RWPE2 (cell line): ENCODE measurements around the gene MAN1C1.
"Not testable (repeated sequence)": the region's sequence is repeated elsewhere in the genome, so short reads cannot be mapped to it uniquely, and the experiment has no call there.

Source experiments
- ATAC-seq: fragments of 200-7000 bp; cut with Tn5 transposase; 3 replicates; pipeline ENCODE4 v1.9.1; 2021; ENCODE audit warnings: low read depth
- DNase-seq: peaks from one replicate; pipeline ENCODE4 v3.0.0-alpha.2; 2020; ENCODE audit warnings: low spot score
- H3K27ac ChIP-seq: fragments of 450-650 bp; 2 replicates; pipeline ENCODE4 v1.5.1; 2017; ENCODE audit warnings: mild to moderate bottlenecking; ENCODE audit not compliant: poor library complexity, severe bottlenecking
- H3K27me3 ChIP-seq: fragments of 250-450 bp; sonication (Bioruptor Pico); 2 replicates; pipeline ENCODE4 v1.5.1; 2021; ENCODE audit warnings: mild to moderate bottlenecking, moderate library complexity; ENCODE audit not compliant: insufficient read depth, poor library complexity, severe bottlenecking
- H3K36me3 ChIP-seq: fragments of 250-450 bp; sonication (Bioruptor Pico); 2 replicates; pipeline ENCODE4 v1.5.1; 2020; ENCODE audit warnings: low read depth, mild to moderate bottlenecking, moderate library complexity
- H3K4me1 ChIP-seq: fragments of 250-450 bp; sonication (Bioruptor Pico); 2 replicates; pipeline ENCODE4 v1.5.1; 2021; ENCODE audit warnings: mild to moderate bottlenecking, moderate library complexity; ENCODE audit not compliant: insufficient read depth, poor library complexity, severe bottlenecking
- H3K4me3 ChIP-seq: fragments of 250-450 bp; sonication (Bioruptor Pico); 2 replicates; pipeline ENCODE4 v1.5.1; 2021; ENCODE audit warnings: mild to moderate bottlenecking, moderate library complexity; ENCODE audit not compliant: severe bottlenecking
- H3K9me3 ChIP-seq: fragments of 250-450 bp; sonication (Bioruptor Pico); 2 replicates; pipeline ENCODE4 v1.5.1; 2021; ENCODE audit warnings: mild to moderate bottlenecking, moderate library complexity; ENCODE audit not compliant: severe bottlenecking
- TF ChIP-seq, protein P1 (sequence below): fragments of 450-650 bp; IDR thresholded peaks from one replicate; pipeline ENCODE4 v1.5.1; 2017; ENCODE audit warnings: mild to moderate bottlenecking, moderate library complexity; ENCODE audit not compliant: poor library complexity, severe bottlenecking

MAN1C1 gene

DNA sequence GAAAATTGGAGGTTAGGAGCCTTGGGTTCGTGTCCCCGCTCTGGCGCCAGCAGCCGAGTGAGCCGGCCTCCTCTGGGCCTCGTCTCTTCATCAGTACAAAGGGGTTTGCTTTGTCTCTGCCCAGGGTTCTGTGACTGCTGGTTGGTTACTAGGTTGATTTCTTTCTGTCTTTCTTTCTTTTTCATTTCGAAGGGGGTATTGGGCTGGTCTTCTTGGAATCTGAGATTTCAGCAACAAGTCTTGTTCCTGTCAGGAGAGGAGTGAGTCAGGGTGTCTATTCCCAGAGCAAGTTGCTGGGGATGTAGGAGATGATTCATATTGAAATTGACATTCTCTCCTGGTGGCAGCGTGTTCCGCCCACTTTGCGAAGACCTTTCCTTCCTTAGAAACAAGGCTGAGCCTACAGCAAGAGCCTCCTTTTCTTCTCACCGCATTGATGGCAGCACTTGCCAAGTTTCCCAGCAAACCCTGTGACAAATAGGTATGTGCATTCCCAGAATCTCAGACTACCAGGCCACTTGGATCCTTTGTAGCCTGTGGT is 79.2 kb downstream of the MAN1C1 start:
- DNase-seq (no peak), ATAC-seq (peak; percentile 90)
- Histone ChIP-seq H3K36me3 (no peaks in the 10 kb centered on the region), H3K4me1 (peaks cover 10% of the 10 kb centered on the region), H3K9me3 (no peaks in the 10 kb centered on the region), H3K27me3 (no peaks in the 10 kb centered on the region), H3K4me3 (no peak overlapping the region), H3K27ac (peak overlapping the region; percentile 43)
- TF ChIP-seq, protein P1, sequence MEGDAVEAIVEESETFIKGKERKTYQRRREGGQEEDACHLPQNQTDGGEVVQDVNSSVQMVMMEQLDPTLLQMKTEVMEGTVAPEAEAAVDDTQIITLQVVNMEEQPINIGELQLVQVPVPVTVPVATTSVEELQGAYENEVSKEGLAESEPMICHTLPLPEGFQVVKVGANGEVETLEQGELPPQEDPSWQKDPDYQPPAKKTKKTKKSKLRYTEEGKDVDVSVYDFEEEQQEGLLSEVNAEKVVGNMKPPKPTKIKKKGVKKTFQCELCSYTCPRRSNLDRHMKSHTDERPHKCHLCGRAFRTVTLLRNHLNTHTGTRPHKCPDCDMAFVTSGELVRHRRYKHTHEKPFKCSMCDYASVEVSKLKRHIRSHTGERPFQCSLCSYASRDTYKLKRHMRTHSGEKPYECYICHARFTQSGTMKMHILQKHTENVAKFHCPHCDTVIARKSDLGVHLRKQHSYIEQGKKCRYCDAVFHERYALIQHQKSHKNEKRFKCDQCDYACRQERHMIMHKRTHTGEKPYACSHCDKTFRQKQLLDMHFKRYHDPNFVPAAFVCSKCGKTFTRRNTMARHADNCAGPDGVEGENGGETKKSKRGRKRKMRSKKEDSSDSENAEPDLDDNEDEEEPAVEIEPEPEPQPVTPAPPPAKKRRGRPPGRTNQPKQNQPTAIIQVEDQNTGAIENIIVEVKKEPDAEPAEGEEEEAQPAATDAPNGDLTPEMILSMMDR: no peak

DNA sequence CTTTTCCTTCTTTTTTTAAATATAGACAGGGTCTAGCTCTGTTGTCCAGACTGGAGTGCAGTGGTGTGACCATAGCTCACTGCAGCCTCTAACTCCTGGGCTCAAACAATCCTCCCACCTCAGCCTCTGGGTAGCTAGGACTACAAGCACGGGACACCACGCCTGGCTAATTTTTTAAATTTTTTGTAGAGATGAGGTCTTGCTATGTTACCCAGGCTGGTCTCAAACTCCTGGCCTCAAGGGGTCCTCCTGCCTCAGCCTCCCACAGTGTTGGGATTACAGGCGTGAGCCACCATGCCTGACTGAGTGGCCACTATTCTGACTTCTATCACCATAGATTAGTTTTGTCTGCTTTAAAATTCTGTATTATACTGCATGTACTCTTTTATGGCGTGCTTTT is 80.1 kb downstream of the MAN1C1 start:
- H3K27me3 ChIP-seq, H3K36me3 ChIP-seq, H3K27ac ChIP-seq, DNase-seq, H3K9me3 ChIP-seq, ATAC-seq, H3K4me3 ChIP-seq: not testable (repeated sequence)
- H3K4me1 ChIP-seq: peaks cover 10% of the 10 kb centered on the region

DNA sequence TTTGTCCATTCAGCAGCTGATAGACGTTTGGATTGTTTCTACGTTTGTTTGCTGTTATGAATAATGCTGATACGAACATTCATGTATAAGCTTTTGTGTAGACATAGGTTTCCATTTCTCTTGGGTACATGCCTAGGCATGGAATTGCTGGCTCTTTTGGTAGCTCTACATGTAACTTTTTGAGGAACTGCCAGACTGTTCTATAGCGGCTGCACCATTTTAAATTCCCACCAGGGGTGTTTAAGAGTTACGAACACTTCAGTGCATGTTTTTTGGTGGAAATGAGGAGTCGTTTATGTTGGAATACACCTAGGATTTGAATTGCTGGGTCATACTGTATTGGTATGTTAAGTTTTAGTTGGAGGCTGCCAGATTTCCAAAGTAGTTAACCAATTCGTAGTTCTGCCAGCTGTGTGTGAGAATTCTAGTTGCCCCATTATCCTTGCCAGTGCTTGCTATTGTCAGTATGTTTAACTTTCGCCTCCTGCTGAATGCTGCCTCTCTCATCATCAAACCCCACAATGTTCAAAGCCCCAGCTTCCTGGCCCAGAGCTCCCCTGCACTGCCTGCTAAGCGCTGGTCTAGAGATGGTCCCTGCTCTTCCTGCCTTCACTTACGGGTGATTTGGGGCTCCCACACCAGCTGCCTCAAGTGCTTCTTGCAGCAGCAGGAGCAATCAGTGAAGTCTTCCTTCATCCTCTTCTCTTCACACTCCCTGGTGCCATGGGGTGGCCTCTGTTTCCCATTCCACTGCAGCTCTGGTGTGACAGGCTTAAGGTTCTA is 81.0 kb downstream of the MAN1C1 start:
- ATAC-seq (no peak), DNase-seq (no peak)
- Histone ChIP-seq H3K4me1 (peaks cover 10% of the 10 kb centered on the region), H3K4me3 (no peak overlapping the region), H3K36me3 (no peaks in the 10 kb centered on the region), H3K27ac (no peak overlapping the region), H3K9me3 (no peaks in the 10 kb centered on the region), H3K27me3 (no peaks in the 10 kb centered on the region)
- TF ChIP-seq, protein P1: no peak

DNA sequence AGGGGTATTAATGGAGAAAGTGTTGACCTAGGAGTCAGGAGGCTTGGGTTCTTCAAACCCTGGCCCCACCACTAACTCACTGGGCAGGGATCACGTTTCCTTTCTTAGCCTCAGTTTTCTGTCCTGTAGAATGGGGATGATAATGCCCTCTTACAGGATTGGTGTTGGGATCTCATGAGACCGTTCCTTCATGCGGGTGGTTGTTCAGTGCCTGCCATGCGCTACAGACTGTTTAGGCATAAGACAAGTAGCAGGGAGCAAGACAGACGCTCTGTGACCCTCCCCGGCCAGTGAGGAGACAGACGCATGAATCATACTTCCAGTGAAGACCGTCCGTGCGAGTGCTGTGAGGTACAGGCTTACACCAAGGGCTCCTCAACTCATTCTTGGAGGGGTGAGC is 81.7 kb downstream of the MAN1C1 start:
- no peak for ATAC-seq
- no peaks in the 10 kb centered on the region for H3K27me3 ChIP-seq

DNA sequence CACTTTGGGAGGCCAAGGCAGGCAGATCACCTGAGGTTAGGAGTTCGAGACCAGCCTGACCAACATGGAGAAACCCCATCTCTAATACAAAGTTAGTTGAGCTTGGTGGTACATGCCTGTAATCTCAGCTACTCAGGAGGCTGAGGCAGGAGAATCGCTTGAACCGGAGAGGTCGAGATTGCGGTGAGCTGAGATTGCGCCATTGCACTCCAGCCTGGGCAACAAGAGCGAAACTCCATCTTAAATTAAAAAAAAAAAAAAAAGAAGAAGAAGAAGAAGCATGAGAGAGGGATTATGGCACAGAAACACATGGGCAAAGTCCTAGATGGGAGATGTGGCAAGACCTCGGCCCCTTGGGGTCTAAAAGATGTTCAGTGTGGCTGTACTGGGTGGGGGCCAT is 82.5 kb downstream of the MAN1C1 start:
- ATAC-seq, DNase-seq, H3K36me3 ChIP-seq, H3K27ac ChIP-seq, H3K27me3 ChIP-seq, H3K9me3 ChIP-seq, H3K4me3 ChIP-seq: not testable (repeated sequence)
- peaks cover 10% of the 10 kb centered on the region for H3K4me1 ChIP-seq

More for the DNA sequence above, 81.7 kb downstream of the MAN1C1 start:
- no peak for DNase-seq
- H3K36me3 ChIP-seq: no peaks in the 10 kb centered on the region
- TF ChIP-seq, protein P1: no peak
- no peak overlapping the region for H3K27ac ChIP-seq
- no peaks in the 10 kb centered on the region for H3K9me3 ChIP-seq
- H3K4me1 ChIP-seq: peaks cover 10% of the 10 kb centered on the region
- no peak overlapping the region for H3K4me3 ChIP-seq
